HepG2 (cell line): ENCODE results near the gene GLIS2. TPM values are rescaled to one million over a fixed set of nuclear protein-coding genes. Genes with fewer than 3 reads are reported as not detected.

Experiments
- CCDC6 ChIP-seq: sonication (generic); formaldehyde crosslinking; IDR thresholded peaks from 2 replicates; pipeline ENCODE4 v1.8.1; 2022; ENCODE audit warnings: mild to moderate bottlenecking, missing genetic modification reagents, moderate library complexity
- CENPT ChIP-seq: sonication (generic); formaldehyde crosslinking; IDR thresholded peaks from 2 replicates; pipeline ENCODE4 v1.8.0; 2022; ENCODE audit warnings: low read depth, mild to moderate bottlenecking, moderate library complexity, missing genetic modification reagents
- ETV5 ChIP-seq: IDR thresholded peaks from 2 replicates; pipeline ENCODE4 v1.6.1; 2018; ENCODE audit warnings: missing biosample characterization, missing genetic modification reagents, inconsistent platforms, borderline replicate concordance
- FOSL2 ChIP-seq: sonication (generic); formaldehyde crosslinking; IDR thresholded peaks from 2 replicates; pipeline ENCODE4 v1.4.0; 2020; ENCODE audit warnings: missing genetic modification reagents
- MIER2 ChIP-seq: IDR thresholded peaks from 2 replicates; pipeline ENCODE4 v1.6.1; 2016; ENCODE audit warnings: missing biosample characterization, missing genetic modification reagents
- PCBP1 ChIP-seq: fragments of 200-400 bp; formaldehyde crosslinking; IDR thresholded peaks from 2 replicates; pipeline ENCODE4 v1.6.1; 2017; ENCODE audit warnings: mild to moderate bottlenecking, low read depth, low read length, borderline replicate concordance
- PHF20 ChIP-seq: sonication (generic); formaldehyde crosslinking; IDR thresholded peaks from 2 replicates; pipeline ENCODE4 v1.5.0; 2020; ENCODE audit warnings: mild to moderate bottlenecking, missing genetic modification reagents
- PHF8 ChIP-seq: sonication (generic); formaldehyde crosslinking; IDR thresholded peaks from 2 replicates; pipeline ENCODE4 v1.5.0; 2020; ENCODE audit warnings: missing genetic modification reagents
- SMYD3 ChIP-seq: sonication (generic); formaldehyde crosslinking; IDR thresholded peaks from 2 replicates; pipeline ENCODE4 v1.8.1; 2023; ENCODE audit warnings: mild to moderate bottlenecking, missing genetic modification reagents
- SOX6 ChIP-seq, 2 experiments: fragments of 450-650 bp in 1 of 2; sonication (generic) in 1 of 2; formaldehyde crosslinking in 1 of 2; IDR thresholded peaks; 2 replicates each; pipeline versions ENCODE4 v1.4.0 to v1.6.1; 2017 to 2020; ENCODE audit warnings: antibody characterized with exemption in 1 of 2, mild to moderate bottlenecking in 1 of 2, missing genetic modification reagents in 1 of 2
- TBX3 ChIP-seq: fragments of 450-650 bp; IDR thresholded peaks from 2 replicates; pipeline ENCODE4 v1.6.1; 2017; ENCODE audit warnings: antibody characterized with exemption, mild to moderate bottlenecking, inconsistent platforms, borderline replicate concordance
- TEAD3 ChIP-seq: optimal IDR thresholded peaks from 2 replicates; pipeline ENCODE3; 2016; ENCODE audit warnings: borderline replicate concordance
- ZBTB21 ChIP-seq: sonication (generic); formaldehyde crosslinking; IDR thresholded peaks from 2 replicates; pipeline ENCODE4 v1.4.0; 2020; ENCODE audit warnings: missing genetic modification reagents
- polyA plus RNA-seq, 8 experiments: library from polyadenylated mRNA; depleted of rRNA in 3 of 8; stranded (reverse) in 7 of 8; unstranded in 1 of 8; fragments of >200 nt; fragmentation: Illumina TruSeq in 4 of 8; extraction: Trizol in 4 of 8; gene quantifications; 2 replicates each; pipeline versions ENCODE4 v1.2.1 to v1.2.3, GENCODE V29; 2011 to 2016; ENCODE audit warnings: low read depth in 4 of 8, missing spikeins in 1 of 8, mixed read lengths in 1 of 8; ENCODE audit not compliant: insufficient read depth in 1 of 8
- total RNA-seq, 5 experiments: library from RNA; depleted of rRNA; stranded (reverse); fragments of >200 nt; fragmentation: Illumina TruSeq; extraction: Trizol; gene quantifications; 2 replicates each; pipeline ENCODE4 v1.2.3, GENCODE V29; 2016; ENCODE audit warnings: low read depth in 1 of 5
- TF ChIP-seq, protein P1 (sequence below), 2 experiments: sonication (generic) in 1 of 2; formaldehyde crosslinking in 1 of 2; IDR thresholded peaks; 2 replicates each; pipeline versions ENCODE4 v1.4.0 to v1.6.1; 2018 to 2020; ENCODE audit warnings: missing genetic modification reagents in 2 of 2, borderline replicate concordance in 1 of 2, low read depth in 1 of 2, mild to moderate bottlenecking in 1 of 2, missing biosample characterization in 1 of 2
- TF ChIP-seq, protein P2 (sequence below): sonication (generic); formaldehyde crosslinking; IDR thresholded peaks from 2 replicates; pipeline ENCODE4 v1.4.0; 2020; ENCODE audit warnings: missing genetic modification reagents
- TF ChIP-seq, protein P3 (sequence below): sonication (generic); formaldehyde crosslinking; IDR thresholded peaks from 2 replicates; pipeline ENCODE4 v1.4.0; 2020; ENCODE audit warnings: mild to moderate bottlenecking, missing genetic modification reagents
- TF ChIP-seq, protein P4 (sequence below): sonication (generic); formaldehyde crosslinking; IDR thresholded peaks from 2 replicates; pipeline ENCODE4 v1.4.0; 2020; ENCODE audit warnings: mild to moderate bottlenecking, missing genetic modification reagents

GLIS2 gene
- total and polyA plus RNA-seq, 2 of the 13 experiments (the other 11 are each of a cell fraction or from before 2014, with no cell fraction given) = 0.28 to 0.29 TPM

DNA sequence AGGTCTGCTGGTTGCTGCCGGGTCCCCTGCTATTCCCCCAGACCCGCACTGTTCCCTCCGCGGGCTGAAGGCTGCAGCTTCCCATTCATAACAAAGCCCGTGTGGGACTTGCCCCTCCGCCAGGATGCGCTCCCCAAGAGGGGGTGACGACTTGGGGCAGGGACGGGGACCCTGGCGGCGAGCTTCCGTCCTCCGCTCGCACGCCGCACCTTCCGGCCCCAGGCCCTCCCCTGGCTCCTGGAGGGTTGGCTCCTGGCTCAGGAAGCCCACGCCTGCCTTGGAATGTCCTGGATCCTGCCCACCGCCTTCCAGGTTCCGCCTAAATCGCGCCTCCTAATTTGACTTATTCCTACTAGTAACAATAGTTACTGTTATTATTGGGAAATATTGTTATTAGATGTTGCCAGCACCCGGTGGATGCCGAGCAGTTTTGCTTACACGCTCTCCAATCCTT lies 42.0 kb upstream of the GLIS2 start (continued):
- TF ChIP-seq, protein P1, sequence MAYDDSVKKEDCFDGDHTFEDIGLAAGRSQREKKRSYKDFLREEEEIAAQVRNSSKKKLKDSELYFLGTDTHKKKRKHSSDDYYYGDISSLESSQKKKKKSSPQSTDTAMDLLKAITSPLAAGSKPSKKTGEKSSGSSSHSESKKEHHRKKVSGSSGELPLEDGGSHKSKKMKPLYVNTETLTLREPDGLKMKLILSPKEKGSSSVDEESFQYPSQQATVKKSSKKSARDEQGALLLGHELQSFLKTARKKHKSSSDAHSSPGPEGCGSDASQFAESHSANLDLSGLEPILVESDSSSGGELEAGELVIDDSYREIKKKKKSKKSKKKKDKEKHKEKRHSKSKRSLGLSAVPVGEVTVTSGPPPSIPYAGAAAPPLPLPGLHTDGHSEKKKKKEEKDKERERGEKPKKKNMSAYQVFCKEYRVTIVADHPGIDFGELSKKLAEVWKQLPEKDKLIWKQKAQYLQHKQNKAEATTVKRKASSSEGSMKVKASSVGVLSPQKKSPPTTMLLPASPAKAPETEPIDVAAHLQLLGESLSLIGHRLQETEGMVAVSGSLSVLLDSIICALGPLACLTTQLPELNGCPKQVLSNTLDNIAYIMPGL (CRISPR knock-in tag; IDR thresholded peaks at IDR 0.05; ENCODE audit: borderline replicate concordance in 1 of 2, low read depth in 1 of 2) = peak in 1 of 2 experiments; percentile 44; a peak in 2 of 4 replicates
- TF ChIP-seq MIER2 (no peak), TEAD3 (CRISPR knock-in tag) (peak; percentile 35), PHF8 (peak; percentile 45; the same call in 1 of the 2 replicates), TBX3 (no peak), ETV5 (CRISPR knock-in tag) (peak; percentile 51; the same call in 1 of the 2 replicates), CCDC6 (CRISPR knock-in tag) (no peak), PHF20 (CRISPR knock-in tag) (0 out of 2 replicates have a peak, but pooled peaks have one; percentile 21), FOSL2 (peak; percentile 12; the same call in 1 of the 2 replicates), SMYD3 (CRISPR knock-in tag) (no peak), CENPT (CRISPR knock-in tag) (no peak), PCBP1 (0 out of 2 replicates have a peak, but pooled peaks have one; percentile 46), SOX6 (IDR thresholded peaks at IDR 0.05) (no peak), SOX6 (CRISPR knock-in tag; IDR thresholded peaks at IDR 0.05) (0 out of 2 replicates have a peak, but pooled peaks have one; percentile 20), ZBTB21 (CRISPR knock-in tag) (no peak)
- TF ChIP-seq, protein P2, sequence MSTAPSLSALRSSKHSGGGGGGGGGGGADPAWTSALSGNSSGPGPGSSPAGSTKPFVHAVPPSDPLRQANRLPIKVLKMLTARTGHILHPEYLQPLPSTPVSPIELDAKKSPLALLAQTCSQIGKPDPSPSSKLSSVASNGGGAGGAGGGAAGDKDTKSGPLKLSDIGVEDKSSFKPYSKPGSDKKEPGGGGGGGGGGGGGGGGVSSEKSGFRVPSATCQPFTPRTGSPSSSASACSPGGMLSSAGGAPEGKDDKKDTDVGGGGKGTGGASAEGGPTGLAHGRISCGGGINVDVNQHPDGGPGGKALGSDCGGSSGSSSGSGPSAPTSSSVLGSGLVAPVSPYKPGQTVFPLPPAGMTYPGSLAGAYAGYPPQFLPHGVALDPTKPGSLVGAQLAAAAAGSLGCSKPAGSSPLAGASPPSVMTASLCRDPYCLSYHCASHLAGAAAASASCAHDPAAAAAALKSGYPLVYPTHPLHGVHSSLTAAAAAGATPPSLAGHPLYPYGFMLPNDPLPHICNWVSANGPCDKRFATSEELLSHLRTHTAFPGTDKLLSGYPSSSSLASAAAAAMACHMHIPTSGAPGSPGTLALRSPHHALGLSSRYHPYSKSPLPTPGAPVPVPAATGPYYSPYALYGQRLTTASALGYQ (CRISPR knock-in tag) = no peak
- TF ChIP-seq, protein P3, sequence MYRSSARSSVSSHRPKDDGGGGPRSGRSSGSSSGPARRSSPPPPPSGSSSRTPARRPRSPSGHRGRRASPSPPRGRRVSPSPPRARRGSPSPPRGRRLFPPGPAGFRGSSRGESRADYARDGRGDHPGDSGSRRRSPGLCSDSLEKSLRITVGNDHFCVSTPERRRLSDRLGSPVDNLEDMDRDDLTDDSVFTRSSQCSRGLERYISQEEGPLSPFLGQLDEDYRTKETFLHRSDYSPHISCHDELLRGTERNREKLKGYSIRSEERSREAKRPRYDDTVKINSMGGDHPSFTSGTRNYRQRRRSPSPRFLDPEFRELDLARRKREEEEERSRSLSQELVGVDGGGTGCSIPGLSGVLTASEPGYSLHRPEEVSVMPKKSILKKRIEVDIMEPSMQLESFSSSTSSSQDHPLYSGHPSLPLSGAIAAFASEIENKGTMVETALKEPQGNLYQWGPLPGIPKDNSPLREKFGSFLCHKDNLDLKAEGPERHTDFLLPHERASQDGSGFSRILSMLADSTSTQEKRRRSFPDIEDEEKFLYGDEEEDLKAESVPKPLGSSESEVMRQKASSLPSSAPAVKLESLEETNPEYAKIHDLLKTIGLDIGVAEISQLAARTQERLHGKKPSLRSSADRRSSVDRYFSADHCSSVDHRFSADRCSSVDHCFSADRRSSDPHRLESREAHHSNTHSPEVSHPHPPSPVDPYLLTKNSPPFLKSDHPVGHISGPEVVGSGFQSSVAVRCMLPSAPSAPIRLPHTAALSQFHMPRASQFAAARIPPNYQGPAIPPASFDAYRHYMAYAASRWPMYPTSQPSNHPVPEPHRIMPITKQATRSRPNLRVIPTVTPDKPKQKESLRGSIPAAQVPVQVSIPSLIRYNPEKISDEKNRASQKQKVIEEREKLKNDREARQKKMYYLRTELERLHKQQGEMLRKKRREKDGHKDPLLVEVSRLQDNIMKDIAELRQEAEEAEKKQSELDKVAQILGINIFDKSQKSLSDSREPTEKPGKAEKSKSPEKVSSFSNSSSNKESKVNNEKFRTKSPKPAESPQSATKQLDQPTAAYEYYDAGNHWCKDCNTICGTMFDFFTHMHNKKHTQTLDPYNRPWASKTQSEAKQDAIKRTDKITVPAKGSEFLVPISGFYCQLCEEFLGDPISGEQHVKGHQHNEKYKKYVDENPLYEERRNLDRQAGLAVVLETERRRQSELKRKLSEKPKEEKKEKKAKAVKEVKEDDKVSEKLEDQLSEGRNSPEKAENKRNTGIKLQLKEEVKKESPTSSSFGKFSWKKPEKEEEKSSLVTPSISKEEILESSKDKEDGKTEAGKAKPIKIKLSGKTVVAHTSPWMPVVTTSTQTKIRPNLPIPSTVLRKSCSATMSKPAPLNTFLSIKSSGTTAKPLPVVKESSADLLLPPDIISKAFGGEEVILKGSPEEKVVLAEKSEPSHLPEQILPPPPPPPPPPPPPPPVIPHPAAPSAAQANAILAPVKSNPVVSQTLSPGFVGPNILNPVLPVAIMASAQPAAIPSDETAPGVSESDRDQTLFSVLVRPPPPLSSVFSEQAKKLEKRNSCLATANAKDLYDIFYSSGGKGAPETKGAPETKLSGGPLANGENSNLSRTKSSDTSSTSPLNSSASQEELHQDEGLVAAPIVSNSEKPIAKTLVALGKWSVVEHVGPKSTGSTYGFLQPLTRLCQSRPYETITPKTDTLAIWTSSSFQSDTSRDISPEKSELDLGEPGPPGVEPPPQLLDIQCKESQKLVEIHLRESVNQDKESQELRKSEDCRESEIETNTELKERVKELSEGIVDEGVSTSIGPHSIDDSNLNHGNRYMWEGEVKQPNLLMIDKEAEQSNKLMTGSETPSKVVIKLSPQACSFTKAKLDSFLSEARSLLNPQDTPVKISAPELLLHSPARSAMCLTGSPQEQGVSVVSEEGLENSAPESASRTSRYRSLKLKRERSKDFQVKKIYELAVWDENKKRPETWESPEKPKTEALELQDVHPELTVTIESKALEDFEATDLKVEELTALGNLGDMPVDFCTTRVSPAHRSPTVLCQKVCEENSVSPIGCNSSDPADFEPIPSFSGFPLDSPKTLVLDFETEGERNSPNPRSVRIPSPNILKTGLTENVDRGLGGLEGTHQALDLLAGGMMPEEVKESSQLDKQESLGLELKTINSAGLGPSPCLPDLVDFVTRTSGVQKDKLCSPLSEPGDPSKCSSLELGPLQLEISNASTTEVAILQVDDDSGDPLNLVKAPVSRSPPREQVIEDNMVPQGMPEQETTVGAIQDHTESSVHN = no peak
- TF ChIP-seq, protein P4, sequence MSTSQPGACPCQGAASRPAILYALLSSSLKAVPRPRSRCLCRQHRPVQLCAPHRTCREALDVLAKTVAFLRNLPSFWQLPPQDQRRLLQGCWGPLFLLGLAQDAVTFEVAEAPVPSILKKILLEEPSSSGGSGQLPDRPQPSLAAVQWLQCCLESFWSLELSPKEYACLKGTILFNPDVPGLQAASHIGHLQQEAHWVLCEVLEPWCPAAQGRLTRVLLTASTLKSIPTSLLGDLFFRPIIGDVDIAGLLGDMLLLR (CRISPR knock-in tag) = peak; percentile 65
